Germinal center (tissue), 1 donor: ENCODE results near the gene GLG1.

Source experiments
- DNase-seq: peaks from one replicate; pipeline ENCODE4 v3.0.0; 2012; ENCODE audit warnings: mixed read lengths, low spot score

GLG1 gene

DNA sequence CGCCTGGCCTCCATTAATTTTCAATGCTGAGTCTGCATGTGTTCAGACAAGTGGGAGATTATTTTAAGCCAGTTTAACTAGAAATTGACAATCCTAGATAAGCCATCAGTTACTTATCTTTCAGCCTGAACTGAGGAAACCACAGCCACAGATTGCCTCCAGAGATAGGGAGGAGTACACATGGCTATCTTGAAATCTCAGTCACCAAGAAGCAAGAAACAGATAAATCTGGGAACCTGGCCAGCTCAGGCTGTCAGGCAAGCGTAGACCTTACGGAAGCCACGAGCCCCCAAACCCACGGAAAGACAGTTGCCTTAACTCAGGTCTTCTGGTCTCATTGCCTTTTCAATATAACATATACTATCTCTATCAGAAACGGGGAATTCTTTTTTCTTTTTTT lies 2.0 kb upstream of the GLG1 start:
- no peak for DNase-seq

DNA sequence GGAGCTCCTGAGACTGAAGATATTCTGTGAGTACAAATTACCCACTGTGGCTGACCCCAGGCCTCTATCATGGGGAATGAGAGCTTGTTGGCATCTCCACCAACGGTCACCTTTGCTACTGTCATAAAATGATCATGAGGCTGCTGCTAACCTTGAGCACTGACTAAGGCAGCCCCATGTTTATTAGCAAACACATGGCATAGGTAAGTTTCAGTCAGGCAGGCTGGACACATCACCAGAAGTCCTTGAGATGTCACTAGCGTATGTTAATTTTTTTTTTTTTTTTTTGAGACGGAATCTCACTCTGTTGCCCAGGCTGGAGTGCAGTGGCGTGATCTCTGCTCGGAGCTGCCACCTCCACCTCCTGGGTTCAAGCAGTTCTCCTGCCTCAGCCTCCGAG lies 1.5 kb upstream of the GLG1 start:
- no peak for DNase-seq

DNA sequence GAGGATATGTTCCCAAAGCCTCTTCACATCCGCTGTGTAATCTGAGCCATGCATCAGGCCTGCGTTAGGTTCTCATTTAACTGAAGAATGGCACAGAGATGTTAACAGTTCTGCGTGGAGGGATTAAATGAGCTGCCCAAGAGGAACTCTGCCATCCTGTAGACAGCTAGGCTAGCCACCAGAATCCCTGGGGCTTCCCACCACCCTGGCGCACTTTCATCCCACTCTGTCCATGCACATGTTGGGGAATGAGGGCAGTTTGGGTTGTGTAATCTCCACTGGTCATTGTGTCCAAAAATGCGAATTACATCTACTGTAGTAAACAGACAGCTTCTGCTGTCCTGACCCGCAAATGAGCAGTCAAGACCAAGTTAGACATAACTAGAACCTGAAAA lies 1.0 kb upstream of the GLG1 start:
- no peak for DNase-seq

DNA sequence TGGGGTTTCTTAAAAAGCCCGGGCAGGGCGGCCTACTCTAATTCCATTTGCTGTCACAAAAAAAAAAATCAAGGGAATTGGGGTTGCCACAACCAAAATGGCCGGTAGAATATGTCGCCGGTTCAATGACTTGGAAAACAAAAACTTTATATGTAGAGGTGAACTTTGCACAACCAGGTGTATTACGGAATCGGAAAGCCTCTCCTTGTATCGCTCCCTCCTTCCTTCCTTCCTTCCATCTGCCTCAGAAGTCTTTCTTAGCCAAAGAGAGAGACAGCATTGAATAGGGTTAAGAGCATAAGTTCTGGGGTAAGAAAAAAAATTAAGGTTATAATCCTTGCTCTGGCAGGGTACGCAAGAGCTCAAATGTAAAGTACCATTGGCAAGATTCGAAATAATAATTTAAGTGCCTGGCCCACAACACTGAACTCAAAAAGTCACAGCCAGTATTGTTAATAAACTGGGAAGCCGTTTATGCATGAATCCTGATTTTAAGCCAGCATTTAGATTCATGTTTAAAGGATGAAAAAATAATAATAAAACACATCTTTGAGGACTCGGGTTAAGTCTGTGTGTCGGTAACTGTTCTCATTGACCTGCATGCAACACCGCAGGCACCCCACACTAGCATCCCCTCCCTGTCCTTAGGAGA lies 522 bp upstream of the GLG1 start:
- DNase-seq: no peak

DNA sequence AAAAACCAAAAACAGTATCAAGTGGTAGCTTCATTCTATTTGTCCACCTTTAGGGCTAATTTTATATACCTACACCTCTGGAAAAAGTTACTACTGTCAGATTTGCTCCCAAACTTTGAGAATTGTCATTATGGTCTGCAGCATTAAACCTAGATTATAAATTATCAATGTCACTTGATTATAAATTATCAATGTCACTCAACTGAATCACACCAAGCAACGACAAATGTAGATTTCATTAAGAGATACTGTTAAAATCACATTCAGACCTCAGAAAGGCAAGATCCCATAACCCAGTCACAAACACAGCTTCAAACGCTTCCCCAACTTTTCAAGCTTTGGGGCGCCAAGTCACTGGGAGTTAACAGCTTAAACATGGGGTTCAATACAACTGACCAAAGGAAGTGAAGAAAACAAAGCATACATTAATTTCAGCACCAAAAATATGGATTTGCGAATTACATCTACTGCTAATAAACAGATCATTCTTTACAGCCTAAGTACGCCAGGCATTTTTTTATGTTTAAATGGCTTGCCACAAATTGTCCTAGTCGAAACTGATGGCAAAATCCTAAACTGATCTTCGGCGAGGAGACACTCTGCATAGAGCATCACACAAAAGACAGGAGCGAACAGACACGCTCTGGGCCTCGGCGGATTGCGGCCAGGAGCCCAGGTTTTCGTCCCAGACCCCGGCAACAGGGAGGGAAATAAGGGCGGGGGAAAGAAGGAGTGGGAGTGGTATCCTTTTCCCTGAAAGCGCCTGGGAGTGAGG lies 981 bp downstream of the GLG1 start:
- DNase-seq: no peak

DNA sequence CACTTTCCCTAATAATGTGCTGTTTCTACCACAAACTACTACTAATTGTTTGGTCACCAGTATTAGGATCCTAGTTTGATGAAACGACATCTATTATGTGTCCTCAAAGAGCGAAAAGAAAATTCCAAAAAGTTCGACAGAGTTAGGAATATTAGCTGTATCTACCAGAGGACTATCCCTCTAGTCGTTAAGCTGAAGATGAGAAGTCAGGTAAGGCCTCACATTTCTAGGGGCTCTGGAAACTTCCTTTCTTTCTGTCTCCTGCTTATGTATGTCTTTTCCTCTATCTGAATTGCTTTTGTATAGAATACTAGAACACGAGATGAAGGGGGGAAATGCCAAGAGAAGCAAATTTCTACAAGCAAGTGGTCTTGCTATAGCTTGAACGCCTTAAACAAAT lies 1.6 kb downstream of the GLG1 start:
- no peak for DNase-seq

DNA sequence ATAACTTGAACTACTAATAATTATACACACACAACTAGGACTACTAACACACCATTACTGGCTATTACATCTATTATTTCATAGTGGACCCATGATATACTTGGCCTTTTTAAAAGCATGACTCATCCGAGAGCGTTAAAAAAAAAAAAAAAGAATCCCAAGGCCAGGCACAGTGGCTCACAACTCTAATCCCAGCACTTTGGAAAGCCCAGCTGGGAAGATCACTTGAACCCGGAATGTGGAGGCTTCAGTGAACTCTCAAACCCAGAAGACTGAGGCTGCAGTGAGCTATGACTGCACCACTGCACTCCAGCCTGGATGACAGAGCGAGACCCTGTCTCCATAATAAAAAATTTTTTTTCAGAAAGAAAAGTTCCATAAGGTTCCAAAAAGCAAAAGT lies 3.1 kb downstream of the GLG1 start:
- no peak for DNase-seq

DNA sequence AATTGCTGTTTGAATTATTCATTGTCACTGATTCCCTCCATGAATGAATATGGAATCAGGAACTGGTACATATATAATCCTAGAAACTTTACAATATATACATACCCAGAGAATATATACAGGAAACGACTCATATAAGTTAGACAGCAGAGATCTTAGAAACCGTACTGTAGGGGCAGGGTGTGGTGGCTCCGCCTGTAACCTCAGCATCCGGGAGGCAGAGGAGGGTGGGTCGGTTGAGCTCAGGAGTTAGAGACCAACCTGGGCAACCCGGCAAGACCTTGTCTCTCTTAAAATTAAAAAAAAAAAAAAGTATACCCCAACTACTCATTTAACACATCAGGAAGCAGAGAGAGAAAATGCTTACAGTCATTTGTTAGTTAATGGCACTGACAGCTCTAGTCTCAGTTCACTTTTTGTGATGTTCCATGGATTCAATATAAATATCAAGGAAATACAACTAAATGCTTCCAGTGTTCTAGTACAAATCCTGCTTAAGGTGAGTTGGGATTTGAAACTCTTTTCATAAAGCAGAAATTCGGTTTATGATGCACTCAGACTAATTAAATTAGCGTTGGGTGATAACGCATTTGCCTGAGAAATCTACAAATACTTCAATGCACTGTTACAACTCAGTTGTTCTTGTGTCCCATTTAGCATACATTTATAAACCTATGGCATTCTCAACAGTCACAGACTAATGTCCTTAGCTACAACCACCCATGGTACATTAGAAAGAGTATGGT lies 5.6 kb downstream of the GLG1 start:
- DNase-seq: no peak

DNA sequence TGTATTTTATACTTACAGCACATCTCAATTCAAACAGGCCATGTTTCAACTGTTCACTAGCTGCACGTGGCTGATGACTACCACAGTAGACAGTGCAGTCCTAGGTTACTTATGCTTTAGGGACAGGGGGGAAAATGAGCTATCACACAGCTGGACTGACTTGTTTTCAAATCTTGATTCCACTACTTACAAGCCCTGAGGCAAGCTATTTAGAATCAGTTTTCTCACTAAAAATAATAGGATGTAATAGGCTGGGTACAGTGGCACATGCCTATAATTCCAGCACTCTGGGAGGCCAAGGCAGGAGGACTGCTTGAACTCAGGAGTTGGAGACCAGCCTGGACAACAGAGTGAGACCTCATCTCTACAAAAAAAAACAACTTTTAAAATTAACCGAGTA lies 10.3 kb downstream of the GLG1 start:
- no peak for DNase-seq

DNA sequence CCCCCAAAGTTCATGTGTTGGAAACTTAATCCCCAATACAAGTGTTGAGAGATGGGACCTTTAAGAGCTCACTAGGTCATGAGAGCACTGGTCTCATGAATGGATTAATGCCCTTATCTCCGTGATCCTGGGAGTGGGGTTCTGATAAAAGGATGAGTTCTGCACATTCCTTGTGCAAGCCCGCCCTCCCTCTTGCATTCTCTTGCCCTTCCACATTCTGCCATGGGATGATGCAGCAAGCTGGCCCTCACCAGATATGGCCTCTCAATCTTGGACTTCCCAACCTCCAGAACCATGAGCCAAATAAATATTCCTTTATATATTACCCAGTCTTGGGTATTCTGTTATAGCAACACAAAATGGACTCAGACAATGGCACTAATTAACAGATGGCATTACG lies 14.1 kb downstream of the GLG1 start:
- no peak for DNase-seq

DNA sequence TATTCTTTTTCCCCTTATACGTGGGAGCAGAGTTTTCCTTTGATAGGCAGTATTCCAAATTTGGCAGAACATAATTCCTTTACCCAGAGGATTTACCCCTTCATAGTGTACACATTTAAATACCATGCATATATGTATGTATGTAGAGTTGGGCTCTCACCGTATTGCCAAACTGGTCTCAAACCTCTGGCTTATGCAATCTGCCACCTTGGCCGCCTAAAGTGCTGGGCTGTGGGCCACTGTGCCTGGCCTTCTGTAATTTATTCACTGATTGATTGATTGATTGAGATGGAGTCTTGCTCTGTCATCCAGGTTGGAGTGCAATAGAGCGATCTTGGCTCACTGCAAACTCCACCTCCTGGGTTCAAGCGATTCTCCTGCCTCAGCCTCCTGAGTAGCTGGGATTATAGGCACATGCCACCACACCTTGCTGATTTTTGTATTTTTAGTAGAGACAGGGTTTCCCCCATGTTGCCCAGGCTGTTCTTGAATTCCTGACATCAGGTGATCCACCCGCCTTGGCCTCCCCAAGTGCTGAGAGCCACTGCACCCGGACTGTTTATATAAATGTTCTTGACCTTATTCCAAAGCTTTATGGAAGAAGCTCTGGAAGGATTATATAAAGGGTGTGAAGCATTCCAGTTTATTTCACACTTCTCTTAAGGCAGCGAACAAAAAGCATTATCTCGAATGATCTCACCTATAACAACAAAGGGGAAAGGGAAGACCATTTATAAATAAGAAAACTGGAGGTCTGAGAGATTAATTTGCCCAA lies 14.9 kb downstream of the GLG1 start:
- DNase-seq: no peak

DNA sequence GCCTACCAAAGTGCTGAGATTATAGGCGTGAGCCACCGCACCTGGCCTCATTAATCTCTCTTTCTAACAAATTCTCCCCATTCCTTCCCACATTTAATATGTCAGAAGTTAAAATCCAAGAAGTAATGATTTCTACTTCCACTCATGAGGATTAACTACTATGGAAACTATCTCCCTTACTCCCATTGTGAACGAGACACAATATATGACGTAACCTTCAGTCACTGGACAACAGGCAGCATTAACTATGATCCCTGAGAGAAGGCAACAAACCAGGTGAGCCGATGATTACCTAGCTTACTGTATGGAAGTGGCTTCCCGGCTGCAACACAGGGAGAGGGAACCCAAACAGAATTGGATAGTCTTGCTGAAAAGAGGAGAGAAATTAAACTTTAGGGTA lies 20.0 kb downstream of the GLG1 start:
- no peak for DNase-seq

DNA sequence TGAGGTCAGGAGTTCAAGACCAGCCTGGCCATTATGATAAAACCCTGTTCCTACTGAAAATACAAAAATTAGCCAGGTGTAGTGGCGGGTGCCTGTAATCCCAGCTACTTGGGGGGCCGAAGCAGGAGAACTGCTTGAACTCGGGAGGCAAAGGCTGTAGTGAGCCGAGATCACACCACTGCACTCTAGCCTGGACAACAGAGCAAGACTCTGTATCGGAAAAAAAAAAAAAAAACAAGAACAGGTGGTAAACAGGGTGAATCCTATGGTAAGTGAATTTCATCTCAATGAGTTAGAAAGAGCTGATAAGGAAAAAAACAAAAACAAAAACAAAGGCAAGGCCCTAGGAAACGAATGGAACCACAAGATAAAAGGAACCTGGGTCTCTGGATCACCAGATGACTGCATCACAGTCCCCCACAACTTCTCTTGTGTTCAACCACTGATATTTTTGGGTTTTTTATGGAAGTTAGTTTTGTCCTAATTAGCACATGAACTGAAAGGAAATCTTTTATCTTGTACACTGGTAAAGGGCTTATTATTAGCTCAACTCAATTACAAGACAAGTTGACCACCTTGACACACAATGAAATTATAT lies 21.0 kb downstream of the GLG1 start:
- no peak for DNase-seq

DNA sequence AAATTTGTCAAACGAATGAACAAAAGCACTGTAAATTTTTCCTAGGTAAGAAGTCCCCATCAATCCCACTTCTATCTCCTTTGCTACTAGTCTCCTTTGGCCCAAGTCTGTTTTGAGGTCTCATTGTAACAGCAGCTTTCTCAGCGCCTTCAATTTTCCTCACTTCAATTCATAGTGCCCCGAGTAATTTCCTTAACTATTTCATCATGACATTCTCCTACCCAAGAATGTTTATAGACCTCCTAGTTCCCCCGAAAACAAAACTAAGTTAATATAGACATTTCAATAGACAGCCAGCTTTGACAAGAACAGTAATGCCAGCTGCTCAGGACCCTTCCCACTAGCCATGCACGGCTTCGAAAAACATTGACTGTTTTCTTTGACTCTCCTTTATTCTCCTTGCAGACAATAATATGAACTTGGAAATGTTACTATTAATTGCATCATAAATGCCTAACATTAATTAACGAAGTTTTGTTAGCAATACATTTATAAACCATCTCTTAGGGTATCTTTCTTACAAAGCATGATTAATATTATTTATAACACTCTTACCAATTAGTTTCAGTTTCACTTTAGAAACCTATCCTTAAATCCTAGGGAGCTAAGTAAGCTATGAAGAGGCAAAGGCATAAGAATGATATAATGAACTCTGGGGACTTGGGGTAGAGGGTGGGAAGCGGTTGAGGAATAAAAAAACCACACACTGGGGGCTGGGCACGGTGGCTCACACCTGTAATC lies 22.8 kb downstream of the GLG1 start:
- no peak for DNase-seq

DNA sequence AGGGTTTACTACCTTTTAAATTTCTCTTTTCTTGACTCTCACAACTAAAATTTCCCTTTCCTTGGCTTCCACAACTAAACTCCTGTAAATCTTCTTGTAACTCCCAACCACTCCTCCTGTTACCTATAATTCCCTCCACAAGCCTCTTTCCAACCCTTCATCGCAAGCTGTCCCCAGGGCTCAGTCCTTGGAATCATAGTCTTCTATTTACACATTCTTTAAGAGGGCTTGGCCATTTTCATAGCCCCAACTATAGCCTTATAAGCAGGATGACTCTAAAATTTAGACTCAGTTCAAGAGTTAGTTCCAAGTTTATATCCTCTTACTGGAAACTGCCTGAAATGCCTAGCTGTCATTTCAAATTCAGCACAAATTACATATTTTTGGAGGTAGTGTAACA lies 23.9 kb downstream of the GLG1 start:
- no peak for DNase-seq

DNA sequence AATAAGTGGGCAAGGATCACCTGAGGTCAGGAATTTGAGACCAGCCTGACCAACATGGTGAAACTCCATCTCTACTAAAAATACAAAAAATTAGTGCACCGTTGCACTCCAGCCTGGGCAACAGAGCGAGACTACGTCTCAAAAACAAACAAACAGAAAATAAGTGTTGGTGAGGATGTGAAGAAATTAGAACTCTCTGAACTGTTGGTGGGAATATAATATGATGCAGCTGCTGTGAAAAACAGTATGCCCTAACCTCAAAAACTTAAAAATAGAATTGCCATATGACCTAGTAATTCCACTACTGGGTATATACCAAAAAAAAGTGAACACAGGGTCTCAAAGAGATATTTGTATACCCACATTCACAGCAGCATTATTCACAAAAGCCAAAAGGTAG lies 26.1 kb downstream of the GLG1 start:
- no peak for DNase-seq

DNA sequence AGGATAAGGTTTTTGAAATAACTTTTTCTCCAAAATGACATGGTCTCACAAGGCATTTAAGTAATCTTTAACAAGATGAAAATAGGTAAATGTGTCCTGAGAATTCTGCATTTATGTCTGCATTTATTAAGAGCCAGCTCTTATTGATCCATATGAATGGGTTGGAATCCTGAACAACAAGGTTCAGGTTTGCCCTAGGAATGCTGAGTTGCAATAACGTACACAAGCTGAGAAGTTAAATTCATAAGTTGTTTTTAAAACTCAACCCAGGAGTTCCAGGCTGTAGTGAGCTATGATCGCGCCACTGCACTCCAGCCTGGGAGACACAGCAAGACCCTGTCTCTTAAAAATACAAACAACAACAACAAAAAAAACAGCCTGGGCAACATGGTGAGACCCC lies 28.1 kb downstream of the GLG1 start:
- no peak for DNase-seq

DNA sequence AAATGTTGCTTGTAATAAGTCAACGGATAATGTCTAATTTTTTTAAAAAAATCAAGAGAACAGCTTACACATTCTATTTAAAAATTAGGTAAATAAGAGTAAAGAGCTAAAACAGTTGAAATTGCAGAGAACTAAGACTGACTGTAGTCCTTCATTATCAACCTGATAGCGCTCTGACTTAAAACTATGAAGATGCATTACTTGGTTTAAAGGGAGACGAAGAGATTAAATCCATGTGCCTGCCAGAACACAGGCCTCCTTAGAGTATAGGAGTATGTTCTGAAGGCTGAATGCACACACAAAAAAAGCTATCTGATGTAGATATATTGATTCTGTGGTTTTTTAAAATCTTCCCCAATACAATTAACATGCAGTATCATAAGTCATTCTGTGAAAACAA lies 28.5 kb downstream of the GLG1 start:
- no peak for DNase-seq

DNA sequence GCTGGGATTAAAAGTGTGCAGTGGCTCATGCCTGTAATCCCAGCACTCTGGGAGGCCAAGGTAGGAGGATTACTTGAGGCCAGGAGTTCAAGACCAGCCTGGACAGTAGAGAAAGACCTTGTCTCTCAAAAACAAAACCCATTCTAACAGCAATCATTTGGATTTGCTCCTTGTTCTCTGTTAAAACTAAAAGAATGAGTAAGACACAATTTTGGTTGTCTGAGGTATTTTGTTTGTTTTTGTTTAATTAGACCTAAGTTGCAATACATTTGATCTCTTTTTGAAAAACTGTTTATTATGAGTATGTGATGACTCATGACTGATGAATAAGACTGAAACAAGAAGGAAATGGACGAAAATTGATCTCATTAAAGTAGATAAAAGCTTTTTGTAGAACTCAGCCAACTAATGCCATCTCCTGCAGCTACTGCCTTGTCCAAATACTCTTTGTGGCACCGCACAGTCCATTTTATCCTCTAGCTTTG lies 29.0 kb downstream of the GLG1 start:
- DNase-seq: no peak

DNA sequence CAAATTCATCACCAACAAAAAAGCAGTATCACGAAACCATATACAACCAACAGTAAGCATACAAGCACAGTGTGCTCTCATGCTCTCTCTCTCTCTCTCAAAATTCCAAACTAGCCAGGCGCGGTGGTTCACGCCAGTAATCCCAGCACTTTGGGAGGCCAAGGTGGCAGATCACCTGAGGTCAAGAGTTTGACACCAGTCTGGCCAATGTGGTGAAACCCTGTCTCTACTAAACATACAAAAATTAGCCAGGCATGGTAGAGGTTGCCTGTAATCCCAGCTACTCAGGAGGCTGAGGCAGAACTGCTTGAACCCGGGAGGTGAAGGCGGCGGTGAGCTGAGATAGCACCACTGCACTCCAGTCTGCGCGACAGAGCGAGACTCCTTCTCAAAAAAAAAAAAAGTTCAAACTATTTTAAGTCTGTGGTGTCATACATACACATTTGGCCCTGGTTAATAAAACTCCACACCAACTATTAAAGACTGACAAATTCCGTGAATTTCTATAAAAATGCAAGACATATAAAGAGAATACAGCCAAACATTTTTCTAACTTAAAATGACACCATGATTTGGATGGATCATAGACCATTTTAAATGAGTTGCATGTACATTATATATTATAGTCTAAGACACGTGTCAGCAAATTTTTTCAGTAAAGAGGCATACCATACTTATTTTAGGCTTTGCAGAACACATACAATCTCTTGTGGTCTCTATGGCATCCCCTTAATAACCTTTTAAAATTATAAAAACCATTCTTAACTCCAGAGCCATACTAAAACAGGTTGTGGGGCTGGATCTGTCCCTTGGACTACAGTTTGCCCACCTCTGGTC lies 30.9 kb downstream of the GLG1 start:
- no peak for DNase-seq
